Transverse colon (tissue), 4 donors: ENCODE data around the gene IMMP2L. TPM values are rescaled to one million over a fixed set of nuclear protein-coding genes. Genes with fewer than 3 reads are reported as not detected.

Source experiments
- DNase-seq: peaks from one replicate; pipeline ENCODE4 v3.0.0-alpha.2; 2019
- H3K27ac ChIP-seq, 4 donors: fragments of 200-600 bp; sonication (generic); 2 replicates each; pipeline ENCODE4 v1.5.1; 2016 to 2018; ENCODE audit warnings: inconsistent platforms in 4 of 4
- H3K27me3 ChIP-seq: fragments of 200-600 bp; sonication (generic); 2 replicates; pipeline ENCODE4 v1.5.1; 2017; ENCODE audit warnings: inconsistent platforms
- H3K36me3 ChIP-seq, 4 donors: fragments of 200-600 bp; sonication (generic); 2 replicates each; pipeline ENCODE4 v1.5.1; 2017 to 2019; ENCODE audit warnings: inconsistent platforms in 4 of 4
- H3K4me1 ChIP-seq, 4 donors: fragments of 200-600 bp; sonication (generic); 2 replicates each; pipeline ENCODE4 v1.5.1; 2017 to 2020; ENCODE audit warnings: inconsistent platforms in 4 of 4
- H3K4me3 ChIP-seq, 4 donors: fragments of 200-600 bp; sonication (generic); 1 replicate in 1 of 4; 2 replicates in 3 of 4; pipeline versions ENCODE4 v1.5.1 to v1.6.1; 2017 to 2019; ENCODE audit warnings: inconsistent platforms in 4 of 4
- H3K9me3 ChIP-seq, 2 donors: fragments of 200-600 bp; sonication (generic); 2 replicates each; pipeline ENCODE4 v1.5.1; 2017 to 2019; ENCODE audit warnings: inconsistent platforms in 2 of 2
- CTCF ChIP-seq, 5 experiments: fragments of 200-600 bp in 3 of 5; fragments of 450-650 bp in 2 of 5; sonication (generic) in 3 of 5; IDR thresholded peaks; 1 replicate in 2 of 5; 2 replicates in 3 of 5; pipeline ENCODE4 v1.5.1; 2016 to 2017; ENCODE audit warnings: antibody characterized with exemption in 5 of 5, inconsistent platforms in 3 of 5, mild to moderate bottlenecking in 2 of 5, moderate library complexity in 1 of 5
- EP300 ChIP-seq: sonication (generic); formaldehyde crosslinking; IDR thresholded peaks from one replicate; pipeline ENCODE4 v1.6.1; 2017; ENCODE audit warnings: antibody characterized with exemption, low read depth
- POLR2A ChIP-seq: fragments of 450-650 bp; IDR thresholded peaks from one replicate; pipeline ENCODE4 v1.6.1; 2016; ENCODE audit warnings: antibody characterized with exemption, mild to moderate bottlenecking, moderate library complexity
- POLR2AphosphoS5 ChIP-seq, 3 donors: sonication (generic); formaldehyde crosslinking; IDR thresholded peaks; one replicate each; pipeline ENCODE4 v1.6.1; 2016; ENCODE audit warnings: antibody characterized with exemption in 3 of 3
- WGBS, 2 donors: methylation state at CpG; one replicate each; pipeline ENCODE4 v1.1.5; 2018; ENCODE audit warnings: low coverage in 1 of 2; 5-methylcytosine and 5-hydroxymethylcytosine counted together
- in situ Hi-C, 4 donors: fragments of 200-750 bp; cut with MboI; loops; one replicate each; pipeline versions ENCODE4 v1.15.0 to v1.15.1; 2017; ENCODE audit warnings: low sequenced_read_pairs in 3 of 4, low pct_ligation_motif_present in 1 of 4, low pct_unique_long_range_greater_than_20kb in 1 of 4
- intact Hi-C: fragments of 100-400 bp; cut with DNase I; formaldehyde crosslinking; loops from one replicate; pipeline ENCODE4 v1.15.1; 2023; ENCODE audit warnings: low total_unique reads
- total RNA-seq, 4 donors: library from RNA; depleted of rRNA; stranded (reverse); fragments of >200 nt; gene quantifications; one replicate each; pipeline ENCODE4 v1.1.0, GENCODE V29; 2016

IMMP2L gene
- total RNA-seq, 4 donors from 2014 or later: 8.6 to 69.6 (median 10.9) TPM

GRCh38 chr7:110685899-110686298, 876.4 kb downstream of the IMMP2L start:
- in situ Hi-C loops: no loop called here
- TF ChIP-seq POLR2AphosphoS5 (IDR thresholded peaks at IDR 0.05) (no peak), EP300 (no peak), POLR2A (no peak), CTCF (IDR thresholded peaks at IDR 0.05) (no peak)
- no peak for DNase-seq
- H3K27me3 ChIP-seq: no peaks in the 10 kb centered on the region
- no peak overlapping the region for H3K27ac ChIP-seq
- H3K36me3 ChIP-seq: no peaks in the 10 kb centered on the region
- intact Hi-C loops: no loop called here
- H3K4me3 ChIP-seq: no peak overlapping the region
- H3K9me3 ChIP-seq: no peaks in the 10 kb centered on the region
- no peaks in the 10 kb centered on the region for H3K4me1 ChIP-seq

- 43 to 82% methylated on average over 1 of the region's 1 CpG for WGBS, 2 donors
- no peaks in the 10 kb centered on the region for H3K4me1 ChIP-seq
- intact Hi-C loops (no loop called here), in situ Hi-C loops (no loop called here)
- no peaks in the 10 kb centered on the region for H3K9me3 ChIP-seq
- no peaks in the 10 kb centered on the region for H3K36me3 ChIP-seq
- H3K27me3 ChIP-seq: no peaks in the 10 kb centered on the region
- H3K27ac ChIP-seq: no peak overlapping the region
- H3K4me3 ChIP-seq: no peak overlapping the region
- DNase-seq: no peak
- TF ChIP-seq EP300 (no peak), CTCF (IDR thresholded peaks at IDR 0.05) (no peak), POLR2A (no peak), POLR2AphosphoS5 (IDR thresholded peaks at IDR 0.05) (no peak)
These were observed 880.4 kb downstream of the IMMP2L start for GRCh38 chr7:110681941-110682340.

- 54 to 91% methylated on average over 4 to 5 of the region's 5 CpGs for WGBS, 2 donors
- Histone ChIP-seq H3K36me3 (no peaks in the 10 kb centered on the region), H3K27me3 (no peaks in the 10 kb centered on the region), H3K27ac (no peak overlapping the region), H3K9me3 (peaks cover 7 to 13% of the 10 kb centered on the region in 2 donors), H3K4me1 (no peaks in the 10 kb centered on the region), H3K4me3 (no peak overlapping the region)
- TF ChIP-seq CTCF (IDR thresholded peaks at IDR 0.05): no peak
- no peak for TF ChIP-seq POLR2AphosphoS5 (IDR thresholded peaks at IDR 0.05)
- no peak for TF ChIP-seq POLR2A
- no peak for TF ChIP-seq EP300
- in situ Hi-C loops (no loop called here), intact Hi-C loops (no loop called here)
- no peak for DNase-seq
These were observed 884.9 kb downstream of the IMMP2L start for GRCh38 chr7:110677405-110677804.

- TF ChIP-seq POLR2AphosphoS5 (IDR thresholded peaks at IDR 0.05) (no peak), POLR2A (no peak), CTCF (IDR thresholded peaks at IDR 0.05) (no peak), EP300 (no peak)
- no peaks in the 10 kb centered on the region for H3K27me3 ChIP-seq
- DNase-seq: no peak
- no peaks in the 10 kb centered on the region for H3K4me1 ChIP-seq
- in situ Hi-C loops (no loop called here), intact Hi-C loops (no loop called here)
- no peak overlapping the region for H3K4me3 ChIP-seq
- 96 to 100% methylated on average over 2 of the region's 2 CpGs for WGBS, 2 donors
- H3K36me3 ChIP-seq: no peaks in the 10 kb centered on the region
- H3K9me3 ChIP-seq: peaks cover 7 to 15% of the 10 kb centered on the region in 2 donors
- H3K27ac ChIP-seq: no peak overlapping the region
These were observed 885.5 kb downstream of the IMMP2L start for GRCh38 chr7:110676785-110677184.
